LNCaP clone FGC (cell line): ENCODE results near the gene OR51E1.

Source experiments
- DNase-seq: peaks from one replicate; pipeline ENCODE4 v3.0.0-alpha.2; 2011; ENCODE audit warnings: low read depth
- H3K4me3 ChIP-seq: 2 replicates; pipeline ENCODE4 v1.5.1; 2011; ENCODE audit warnings: mild to moderate bottlenecking, low read depth, low read length, control low read depth
- CTCF ChIP-seq: IDR thresholded peaks from 2 replicates; pipeline ENCODE4 v1.5.1; 2012; ENCODE audit warnings: mild to moderate bottlenecking; ENCODE audit not compliant: control insufficient read depth, insufficient read depth; ENCODE audit errors: extremely low read depth

Gene OR51E1

GRCh38 chr11:4647766-4648165 is 4.0 kb downstream of the OR51E1 start:
- H3K4me3 ChIP-seq: no peak overlapping the region
- DNase-seq: no peak
- TF ChIP-seq CTCF: no peak

GRCh38 chr11:4654635-4655369 is 11.0 kb downstream of the OR51E1 start:
- H3K4me3 ChIP-seq: no peak overlapping the region
- no peak for DNase-seq
- no peak for TF ChIP-seq CTCF

- no peak for DNase-seq
- H3K4me3 ChIP-seq: no peak overlapping the region
- TF ChIP-seq CTCF: no peak
Measured at GRCh38 chr11:4658629-4659445, 15.1 kb downstream of the OR51E1 start.

GRCh38 chr11:4662876-4663275 is 19.1 kb downstream of the OR51E1 start:
- no peak for DNase-seq
- no peak for TF ChIP-seq CTCF
- H3K4me3 ChIP-seq: no peak overlapping the region

GRCh38 chr11:4664183-4664582 is 20.4 kb downstream of the OR51E1 start:
- no peak overlapping the region for H3K4me3 ChIP-seq
- no peak for TF ChIP-seq CTCF
- no peak for DNase-seq

- no peak for TF ChIP-seq CTCF
Measured at GRCh38 chr11:4664786-4665185, 21.0 kb downstream of the OR51E1 start.

GRCh38 chr11:4665424-4665823 is 21.6 kb downstream of the OR51E1 start:
- DNase-seq: no peak

More at GRCh38 chr11:4664786-4665185, 21.0 kb downstream of the OR51E1 start:
- no peak overlapping the region for H3K4me3 ChIP-seq
- no peak for DNase-seq

More at GRCh38 chr11:4665424-4665823, 21.6 kb downstream of the OR51E1 start:
- H3K4me3 ChIP-seq: no peak overlapping the region
- TF ChIP-seq CTCF: no peak
